GF-D8 (cell line): ENCODE measurements around the gene TAF11L5.
"Not testable (repeated sequence)": the region's sequence is repeated elsewhere in the genome, so short reads cannot be mapped to it uniquely, and the experiment has no call there.

ENCODE experiments used
- DNase-seq: peaks from one replicate; lab custom pipeline; 2025; lab: John Stamatoyannopoulos, UW

Gene TAF11L5

DNA sequence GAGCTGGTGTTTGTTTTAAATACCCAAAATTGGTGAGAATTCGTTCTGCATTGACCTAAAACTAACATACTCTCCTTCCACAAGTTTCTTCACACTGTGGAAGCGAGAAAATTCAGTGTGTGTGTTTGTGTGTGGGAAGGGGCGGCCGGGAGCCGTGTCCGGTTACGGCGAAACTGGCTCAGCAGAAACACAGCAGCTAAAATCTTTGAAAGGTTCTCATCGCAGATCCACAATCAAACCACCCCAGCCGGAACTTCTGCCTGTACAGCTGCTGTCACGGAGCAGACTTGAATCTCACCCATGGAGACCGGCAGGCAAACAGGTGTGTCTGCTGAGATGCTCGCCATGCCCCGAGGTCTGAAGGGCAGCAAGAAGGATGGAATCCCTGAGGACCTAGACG, at the start of gene TAF11L5:
Gene TAF11L5 (plus strand): TSS at position 301 of the 400 bp plus-strand sequence.
- DNase-seq = not testable (repeated sequence)

DNA sequence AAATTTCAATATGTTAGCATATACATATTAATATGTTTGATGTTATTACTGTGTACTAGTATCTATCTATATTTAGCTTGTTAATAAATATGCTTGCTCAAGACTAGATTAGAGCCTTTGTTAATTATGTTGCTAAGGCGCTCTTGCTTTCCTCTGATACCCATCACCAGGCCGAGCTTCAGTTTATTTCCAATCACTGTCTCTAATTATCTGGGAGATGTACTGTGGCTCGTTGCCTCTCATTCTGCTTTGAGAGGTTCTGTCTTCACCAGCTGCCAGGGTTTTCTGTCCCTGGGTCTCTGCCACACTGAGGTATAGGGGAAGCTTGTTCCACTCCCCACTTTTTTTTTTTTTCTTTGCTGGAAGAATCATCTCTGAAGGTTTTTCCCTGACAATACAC, 48.0 kb upstream of the TAF11L5 start:
- no peak for DNase-seq

DNA sequence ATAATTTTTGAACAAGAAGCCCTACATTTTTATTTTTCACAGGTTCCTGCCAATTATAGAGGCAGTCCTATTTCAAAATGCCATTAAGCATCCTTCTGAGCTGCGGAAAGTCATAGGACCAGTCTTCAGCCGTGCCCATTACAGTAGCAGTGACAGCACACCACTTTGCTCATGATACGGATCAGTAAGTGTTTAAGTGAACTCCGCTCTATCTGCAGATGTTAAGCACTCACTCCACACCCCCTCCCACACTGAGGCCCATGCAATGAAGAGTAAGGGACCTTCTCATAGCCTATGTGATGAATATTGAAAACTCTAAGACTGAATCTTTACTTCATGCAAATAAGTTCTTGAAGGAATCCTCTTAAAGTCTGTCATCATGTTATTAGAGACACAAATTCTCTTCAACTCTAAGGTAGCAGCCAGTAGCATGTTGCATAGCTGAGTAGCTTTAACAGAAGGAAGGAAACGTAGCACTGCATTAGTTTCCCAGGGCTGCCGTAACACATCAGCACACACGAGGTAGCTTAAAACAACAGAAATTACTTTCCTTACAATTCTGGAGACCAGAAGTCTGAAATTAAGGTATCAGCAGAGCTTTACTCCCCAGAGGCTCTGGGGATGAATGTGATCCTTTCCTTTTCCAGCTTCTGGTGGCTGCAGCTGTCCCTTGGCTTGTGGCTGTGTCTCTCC, 47.3 kb upstream of the TAF11L5 start:
- DNase-seq = no peak

DNA sequence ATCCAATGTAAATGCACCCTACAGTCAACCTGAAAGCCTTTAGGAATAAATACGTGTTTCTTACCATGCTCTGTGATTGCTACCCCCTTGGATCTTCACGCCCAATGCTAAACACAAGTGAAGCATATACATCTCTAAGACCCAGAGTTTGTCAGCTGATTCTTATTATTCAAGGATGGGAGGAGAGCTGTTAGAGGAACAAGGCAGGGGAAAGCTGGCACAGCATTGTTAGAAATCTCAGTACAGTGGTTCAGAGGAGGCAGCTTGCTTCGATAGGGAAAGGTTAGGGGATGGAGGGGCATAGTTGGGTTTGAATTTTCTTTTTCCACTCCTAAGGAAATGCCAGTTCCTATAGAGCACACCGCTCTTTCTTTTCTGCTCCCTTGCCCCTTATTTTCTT, 43.7 kb upstream of the TAF11L5 start:
- no peak for DNase-seq

DNA sequence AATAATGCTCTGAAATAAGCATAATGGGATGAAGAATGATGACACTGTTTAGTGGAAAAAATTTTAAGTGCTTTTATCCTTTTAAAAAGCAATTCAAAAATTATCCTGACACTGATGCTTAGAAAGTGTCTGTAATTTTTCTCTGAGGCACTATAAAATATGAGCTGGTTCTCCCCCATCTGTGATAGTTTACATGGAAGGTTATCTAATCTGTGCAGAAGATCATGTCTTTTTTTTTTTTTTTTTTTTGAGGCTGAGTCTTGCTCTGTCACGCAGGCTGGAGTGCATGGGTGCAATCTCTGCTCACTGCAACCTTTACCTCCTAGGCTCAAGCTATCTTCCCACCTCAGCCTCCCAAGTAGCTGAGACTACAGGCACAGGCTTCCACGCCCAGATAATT, 42.2 kb upstream of the TAF11L5 start:
- no peak for DNase-seq

DNA sequence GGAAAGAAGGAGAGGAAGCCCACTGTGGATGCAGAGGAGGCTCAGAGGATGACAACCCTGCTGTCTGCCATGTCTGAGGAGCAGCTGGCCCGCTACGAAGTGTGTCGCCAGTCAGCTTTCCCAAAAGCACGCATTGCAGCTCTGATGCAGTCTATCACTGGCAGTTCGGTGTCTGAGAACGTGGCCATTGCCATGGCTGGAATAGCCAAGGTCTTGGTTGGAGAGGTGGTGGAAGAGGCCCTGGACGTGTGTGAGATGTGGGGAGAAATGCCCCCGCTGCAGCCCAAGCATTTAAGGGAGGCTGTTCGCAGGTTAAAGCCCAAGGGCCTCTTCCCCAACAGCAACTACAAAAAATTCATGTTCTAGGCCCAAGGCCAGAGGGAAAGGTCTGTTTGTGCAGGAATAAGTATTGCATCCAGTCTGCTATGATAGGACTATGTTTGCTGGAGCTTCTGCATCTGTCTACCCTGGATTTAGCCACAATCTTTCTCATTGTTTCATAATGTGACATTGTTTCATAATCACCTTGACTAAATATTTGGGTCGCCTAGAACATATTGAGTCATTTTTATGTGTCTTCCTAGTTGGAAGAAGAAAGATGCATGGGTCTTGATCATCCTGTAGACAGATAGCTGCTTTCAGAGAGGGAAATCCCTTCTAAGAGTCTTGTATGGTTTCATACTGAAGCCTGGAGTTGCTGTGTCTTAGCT, 38.4 kb upstream of the TAF11L5 start:
- DNase-seq = not testable (repeated sequence)

DNA sequence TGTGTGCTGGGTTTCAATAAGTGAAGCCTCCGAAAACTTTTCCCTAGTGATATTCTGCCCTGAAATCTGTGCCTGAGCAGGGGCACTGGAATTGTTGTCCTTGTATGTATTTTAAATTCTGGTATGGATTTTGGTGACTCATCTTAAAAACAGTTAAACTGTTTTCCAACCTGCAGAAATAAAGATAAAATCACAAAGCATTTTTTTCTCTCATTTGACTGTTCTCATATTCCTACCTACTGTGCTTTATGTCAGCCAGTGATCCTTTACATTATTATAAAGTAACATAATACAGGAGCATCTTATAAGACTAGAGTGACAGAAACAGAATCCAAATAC, 37.9 kb upstream of the TAF11L5 start:
- no peak for DNase-seq

DNA sequence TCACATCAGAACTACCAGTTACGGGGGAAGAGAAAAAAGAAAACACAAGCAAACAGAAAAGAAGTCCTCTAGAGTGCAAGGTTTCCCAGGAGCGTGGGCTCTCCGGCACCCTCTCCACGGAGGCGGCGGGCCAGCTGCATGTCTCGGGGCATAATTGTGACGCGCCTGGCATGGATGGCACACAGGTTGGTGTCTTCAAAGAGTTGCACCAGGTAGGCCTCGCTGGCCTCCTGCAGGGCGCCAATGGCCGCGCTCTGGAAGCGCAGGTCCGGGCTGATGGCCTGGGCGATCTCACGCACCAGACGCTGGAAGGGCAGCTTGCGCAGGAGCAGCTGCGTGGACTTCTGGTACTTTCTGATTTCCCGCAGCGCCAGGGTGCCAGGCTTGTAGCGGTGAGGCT, 33.8 kb upstream of the TAF11L5 start:
- not testable (repeated sequence) for DNase-seq

DNA sequence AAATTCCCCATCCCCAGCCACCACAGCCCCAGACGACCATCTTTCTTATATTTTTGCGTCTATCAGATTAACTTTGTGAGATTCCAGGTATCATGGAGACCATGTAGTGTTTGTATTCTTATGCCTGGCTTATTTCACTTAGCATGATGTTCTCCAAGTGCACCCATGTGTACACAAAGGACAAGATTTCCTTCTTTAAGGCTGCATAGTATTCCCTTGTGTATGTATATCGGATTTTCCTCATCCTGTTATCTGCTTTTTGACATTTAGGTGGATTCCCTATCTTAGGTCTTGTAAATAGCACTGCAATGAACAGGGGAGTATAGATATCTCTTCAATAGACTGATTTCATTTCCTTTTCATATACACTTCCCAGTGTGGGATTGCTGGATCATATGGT, 32.3 kb upstream of the TAF11L5 start:
- DNase-seq = no peak

DNA sequence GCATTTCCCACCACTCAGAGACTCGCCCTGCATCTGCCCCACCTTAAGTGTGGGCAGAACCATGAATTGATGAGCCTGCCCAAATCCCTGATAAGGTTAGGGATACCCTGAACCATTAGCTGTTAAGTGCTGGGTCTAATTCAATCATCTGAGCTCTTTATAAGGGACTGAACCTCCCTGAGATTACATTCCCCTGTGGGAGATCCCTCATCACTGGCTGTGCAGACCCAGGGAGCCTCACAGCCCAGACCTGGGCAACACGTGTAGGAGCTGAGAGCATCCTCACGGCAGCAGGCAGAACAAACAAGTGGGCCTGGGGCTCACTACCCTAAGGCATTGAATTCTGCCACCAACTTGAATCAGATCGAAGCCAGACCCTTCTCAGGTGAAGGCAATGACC, 27.6 kb upstream of the TAF11L5 start:
- DNase-seq = no peak

DNA sequence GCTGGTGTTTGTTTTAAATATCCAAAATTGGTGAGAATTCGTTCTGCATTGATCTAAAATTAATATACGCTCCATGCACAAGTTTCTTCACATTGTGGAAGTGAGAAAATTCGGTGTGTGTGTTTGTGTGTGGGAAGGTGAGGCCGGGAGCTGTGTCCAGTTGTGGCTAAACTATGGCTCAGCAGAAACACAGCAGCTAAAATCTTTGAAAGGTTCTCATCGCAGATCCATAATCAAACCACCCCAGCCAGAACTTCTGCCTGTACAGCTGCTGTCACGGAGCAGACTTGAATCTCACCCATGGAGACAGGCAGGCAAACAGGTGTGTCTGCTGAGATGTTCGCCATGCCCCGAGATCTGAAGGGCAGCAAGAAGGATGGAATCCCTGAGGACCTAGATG, 27.1 kb upstream of the TAF11L5 start, which contains the start of gene TAF11L2:
Gene TAF11L2 (plus strand): TSS at position 301 of the 400 bp plus-strand sequence.
- not testable (repeated sequence) for DNase-seq

DNA sequence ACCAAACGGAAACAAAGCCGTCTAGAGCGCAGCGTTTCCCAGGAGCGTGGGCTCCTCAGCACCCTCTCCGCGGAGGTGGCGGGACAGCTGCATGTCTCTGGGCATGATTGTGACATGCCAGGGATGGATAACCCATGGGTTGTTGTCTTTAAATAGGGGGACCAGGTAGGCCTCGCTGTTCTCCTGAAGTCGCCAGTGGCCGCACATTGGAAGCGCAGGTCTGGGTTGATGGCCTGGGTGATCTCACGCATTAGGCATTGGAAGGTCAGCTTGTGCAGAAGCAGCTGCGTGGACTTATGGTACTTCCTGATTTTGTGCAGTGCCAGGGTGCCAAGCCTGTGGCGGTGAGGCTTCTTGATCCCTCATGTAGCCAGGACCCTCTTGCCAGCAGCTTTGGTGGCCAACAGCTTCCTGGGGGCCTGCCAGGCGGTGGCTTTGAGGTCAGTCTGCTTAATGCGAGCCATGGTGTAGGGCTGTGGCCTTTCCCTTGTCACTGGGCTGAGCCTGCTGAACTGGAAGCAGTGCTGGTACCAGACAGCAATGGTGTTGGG, 13.2 kb upstream of the TAF11L5 start:
- DNase-seq = no peak

DNA sequence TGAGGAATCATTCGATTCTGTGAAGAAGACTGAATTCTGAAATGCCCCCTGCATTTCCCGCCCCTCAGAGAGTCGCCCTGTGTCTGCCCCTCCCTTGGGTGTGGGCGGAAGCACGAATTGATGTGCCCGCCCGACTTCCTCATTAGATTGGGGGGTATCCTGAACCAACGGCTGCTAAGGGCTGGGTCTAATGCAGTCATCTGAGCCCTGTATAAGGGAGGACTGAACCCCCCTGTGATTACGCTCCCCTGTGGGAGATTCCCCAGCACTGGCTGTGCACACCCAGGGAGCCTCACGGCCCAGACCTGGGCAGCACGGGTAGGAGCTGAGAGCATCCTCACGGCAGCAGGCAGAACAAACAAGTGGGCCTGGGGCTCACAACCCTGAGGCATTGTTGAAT, 7.5 kb upstream of the TAF11L5 start:
- not testable (repeated sequence) for DNase-seq

DNA sequence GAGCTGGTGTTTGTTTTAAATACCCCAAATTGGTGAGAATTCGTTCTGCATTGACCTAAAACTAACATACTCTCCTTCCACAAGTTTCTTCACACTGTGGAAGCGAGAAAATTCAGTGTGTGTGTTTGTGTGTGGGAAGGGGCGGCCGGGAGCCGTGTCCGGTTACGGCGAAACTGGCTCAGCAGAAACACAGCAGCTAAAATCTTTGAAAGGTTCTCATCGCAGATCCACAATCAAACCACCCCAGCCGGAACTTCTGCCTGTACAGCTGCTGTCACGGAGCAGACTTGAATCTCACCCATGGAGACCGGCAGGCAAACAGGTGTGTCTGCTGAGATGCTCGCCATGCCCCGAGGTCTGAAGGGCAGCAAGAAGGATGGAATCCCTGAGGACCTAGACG, 7.0 kb upstream of the TAF11L5 start, which contains the start of gene TAF11L3:
Gene TAF11L3 (plus strand): TSS at position 301 of the 400 bp plus-strand sequence.
- not testable (repeated sequence) for DNase-seq

DNA sequence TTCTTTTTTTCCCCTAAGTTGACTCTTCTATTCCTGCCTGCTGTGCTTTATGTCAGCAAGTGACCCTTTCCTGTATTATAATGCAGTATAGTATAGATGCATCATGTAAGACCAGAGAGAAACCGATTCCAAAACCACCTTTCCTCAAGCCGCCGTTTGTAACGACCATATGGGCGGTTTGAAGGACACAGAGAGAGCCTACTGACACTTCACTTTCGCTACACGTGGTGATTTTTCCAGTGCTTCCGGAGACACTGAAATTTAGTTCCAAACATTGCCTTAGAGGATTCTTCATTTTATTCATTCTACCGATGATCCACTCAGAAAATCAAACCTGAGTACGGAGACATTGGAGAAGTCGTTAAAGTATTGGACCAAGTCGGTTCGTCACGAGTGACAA, 5.5 kb upstream of the TAF11L5 start:
- not testable (repeated sequence) for DNase-seq

DNA sequence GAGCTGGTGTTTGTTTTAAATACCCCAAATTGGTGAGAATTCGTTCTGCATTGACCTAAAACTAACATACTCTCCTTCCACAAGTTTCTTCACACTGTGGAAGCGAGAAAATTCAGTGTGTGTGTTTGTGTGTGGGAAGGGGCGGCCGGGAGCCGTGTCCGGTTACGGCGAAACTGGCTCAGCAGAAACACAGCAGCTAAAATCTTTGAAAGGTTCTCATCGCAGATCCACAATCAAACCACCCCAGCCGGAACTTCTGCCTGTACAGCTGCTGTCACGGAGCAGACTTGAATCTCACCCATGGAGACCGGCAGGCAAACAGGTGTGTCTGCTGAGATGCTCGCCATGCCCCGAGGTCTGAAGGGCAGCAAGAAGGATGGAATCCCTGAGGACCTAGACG, 3.5 kb upstream of the TAF11L5 start, which contains the start of gene TAF11L4:
Gene TAF11L4 (plus strand): TSS at position 301 of the 400 bp plus-strand sequence.
- not testable (repeated sequence) for DNase-seq

DNA sequence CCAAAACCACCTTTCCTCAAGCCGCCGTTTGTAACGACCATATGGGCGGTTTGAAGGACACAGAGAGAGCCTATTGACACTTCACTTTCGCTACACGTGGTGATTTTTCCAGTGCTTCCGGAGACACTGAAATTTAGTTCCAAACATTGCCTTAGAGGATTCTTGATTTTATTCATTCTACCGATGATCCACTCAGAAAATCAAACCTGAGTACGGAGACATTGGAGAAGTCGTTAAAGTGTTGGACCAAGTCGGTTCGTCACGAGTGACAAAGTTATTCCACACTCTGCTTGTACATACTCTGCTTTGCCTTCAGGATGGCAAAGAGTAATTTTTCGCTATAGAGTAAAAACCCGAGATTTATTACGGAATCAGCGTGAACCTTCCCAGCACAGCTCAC, 1.5 kb downstream of the TAF11L5 start:
- not testable (repeated sequence) for DNase-seq

DNA sequence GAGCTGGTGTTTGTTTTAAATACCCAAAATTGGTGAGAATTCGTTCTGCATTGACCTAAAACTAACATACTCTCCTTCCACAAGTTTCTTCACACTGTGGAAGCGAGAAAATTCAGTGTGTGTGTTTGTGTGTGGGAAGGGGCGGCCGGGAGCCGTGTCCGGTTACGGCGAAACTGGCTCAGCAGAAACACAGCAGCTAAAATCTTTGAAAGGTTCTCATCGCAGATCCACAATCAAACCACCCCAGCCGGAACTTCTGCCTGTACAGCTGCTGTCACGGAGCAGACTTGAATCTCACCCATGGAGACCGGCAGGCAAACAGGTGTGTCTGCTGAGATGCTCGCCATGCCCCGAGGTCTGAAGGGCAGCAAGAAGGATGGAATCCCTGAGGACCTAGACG, 3.3 kb downstream of the TAF11L5 start, which contains the start of gene TAF11L6:
Gene TAF11L6 (plus strand): TSS at position 301 of the 400 bp plus-strand sequence.
- not testable (repeated sequence) for DNase-seq
